SW480 (cell line): ENCODE results near the gene PWWP2B.
"Not testable (repeated sequence)": the region's sequence is repeated elsewhere in the genome, so short reads cannot be mapped to it uniquely, and the experiment has no call there.

ENCODE experiments used
- DNase-seq: peaks from one replicate; pipeline ENCODE4 v3.0.0-alpha.2; 2016; ENCODE audit warnings: low spot score

PWWP2B gene

DNA sequence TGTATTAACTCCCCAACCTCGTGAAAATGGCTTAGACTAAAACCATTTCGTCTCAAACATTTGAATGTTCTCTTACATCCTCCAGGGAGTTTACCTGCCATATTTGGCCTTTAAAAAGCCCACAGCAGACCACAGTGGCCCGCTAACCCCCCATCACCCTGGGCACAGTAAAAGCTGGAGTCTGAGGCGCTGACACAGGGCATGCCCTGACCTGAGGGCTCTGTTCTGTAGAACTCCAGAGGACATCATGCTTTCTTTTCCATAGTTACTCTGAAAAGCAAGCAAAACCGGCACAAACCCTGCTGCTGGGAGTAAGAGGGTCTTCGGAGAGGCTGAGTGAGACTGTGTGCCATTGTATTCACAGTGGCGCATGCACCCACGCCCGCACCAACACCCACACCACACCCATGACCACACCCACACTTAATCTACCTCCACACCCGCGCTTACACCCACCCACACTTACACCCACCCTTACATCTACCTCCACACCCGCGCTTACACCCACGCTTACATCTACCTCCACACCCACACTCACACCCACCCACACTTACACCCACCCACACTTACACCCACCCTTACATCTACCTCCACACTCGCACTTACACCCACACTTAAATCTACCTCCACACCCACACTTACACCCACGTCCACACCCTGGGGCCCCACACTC is 32.9 kb upstream of the PWWP2B start:
- DNase-seq = no peak

DNA sequence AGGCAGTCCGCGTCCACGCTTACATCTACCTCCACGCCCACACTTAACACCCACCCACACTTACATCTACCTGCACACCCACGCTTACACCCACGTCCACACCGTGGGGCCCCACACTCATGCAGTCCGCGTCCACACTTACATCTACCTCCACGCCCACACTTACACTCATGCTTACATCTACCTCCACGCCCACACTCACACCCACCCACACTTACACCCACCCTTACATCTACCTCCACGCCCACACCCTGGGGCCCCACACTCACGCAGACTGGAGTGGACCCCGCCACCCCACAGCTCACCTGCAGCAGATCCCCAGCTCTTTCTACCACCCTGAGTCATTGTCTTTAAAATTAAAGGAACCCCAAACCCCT is 32.4 kb upstream of the PWWP2B start:
- DNase-seq = no peak

DNA sequence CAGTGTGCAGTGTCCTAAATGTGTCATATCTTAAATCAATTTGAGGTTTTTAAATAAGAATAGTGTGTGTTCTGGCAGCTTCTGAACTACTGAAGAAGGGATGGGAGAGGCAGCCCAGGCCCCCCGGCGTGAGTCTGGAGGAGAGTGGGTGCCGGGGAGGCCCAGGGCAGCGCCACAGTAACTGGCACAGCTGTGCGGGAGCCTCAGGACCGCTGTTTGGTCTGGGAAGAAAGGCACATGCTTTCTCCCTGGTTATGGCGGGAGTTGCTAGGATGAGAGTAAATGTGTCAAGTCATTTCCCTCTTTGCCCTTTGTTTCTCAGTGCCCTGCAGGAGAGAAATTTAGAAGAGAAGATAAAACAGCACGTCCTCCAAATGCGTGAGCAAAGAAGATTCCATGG is 31.9 kb upstream of the PWWP2B start:
- no peak for DNase-seq

GRCh38 chr10:132366006-132366405 is 31.0 kb upstream of the PWWP2B start:
- no peak for DNase-seq

GRCh38 chr10:132366499-132366898 is 30.5 kb upstream of the PWWP2B start:
- DNase-seq = no peak

- no peak for DNase-seq
Measured at GRCh38 chr10:132368391-132368790, 28.6 kb upstream of the PWWP2B start.

- DNase-seq = no peak
Measured at GRCh38 chr10:132368881-132369635, 27.9 kb upstream of the PWWP2B start.

GRCh38 chr10:132369636-132370185 is 27.3 kb upstream of the PWWP2B start:
- DNase-seq = no peak

DNA sequence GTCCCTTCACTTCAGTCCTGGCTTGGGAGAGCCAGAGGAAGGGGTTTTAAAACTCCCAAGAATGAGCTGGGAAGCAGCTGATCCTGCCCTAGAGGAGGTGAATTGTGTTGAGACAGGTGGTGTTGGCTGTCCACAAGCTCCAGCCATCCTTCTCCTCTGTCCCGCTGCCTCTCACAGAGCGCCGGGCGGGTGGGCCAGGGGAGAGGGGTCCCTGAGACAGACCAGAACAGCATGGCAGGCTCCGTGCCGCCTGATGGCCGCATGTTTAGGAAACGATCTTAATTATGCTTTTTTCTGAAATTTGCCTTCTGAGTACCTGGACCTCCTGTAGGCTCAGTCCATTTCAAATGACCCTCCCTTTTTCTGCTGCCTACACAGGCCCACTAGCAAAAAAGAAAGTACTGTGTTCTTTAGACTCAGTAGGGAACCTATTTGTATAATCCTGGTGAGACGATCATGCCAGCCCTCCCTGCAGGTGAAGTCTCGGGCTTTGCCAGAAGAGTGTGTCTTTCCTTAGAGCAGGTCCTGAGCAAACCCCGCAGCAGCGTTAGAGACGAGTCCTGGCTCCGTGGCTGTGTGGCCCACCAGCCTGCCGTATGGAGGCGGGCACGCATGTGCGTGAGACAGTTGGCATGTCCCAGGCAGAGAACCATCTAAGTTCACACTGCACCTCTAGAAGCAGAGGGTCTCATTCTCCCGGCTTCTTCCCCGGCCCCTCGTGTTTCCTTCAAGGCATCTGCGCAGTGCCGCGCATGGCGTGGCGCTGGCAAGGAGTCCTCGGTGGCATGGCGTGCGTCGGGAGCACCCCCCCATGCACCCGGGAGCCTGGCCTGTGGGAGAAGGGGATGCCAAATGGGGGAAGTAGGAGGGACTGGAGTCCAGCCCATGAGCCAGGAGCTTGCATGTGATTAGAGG is 26.3 kb upstream of the PWWP2B start:
- DNase-seq = no peak

DNA sequence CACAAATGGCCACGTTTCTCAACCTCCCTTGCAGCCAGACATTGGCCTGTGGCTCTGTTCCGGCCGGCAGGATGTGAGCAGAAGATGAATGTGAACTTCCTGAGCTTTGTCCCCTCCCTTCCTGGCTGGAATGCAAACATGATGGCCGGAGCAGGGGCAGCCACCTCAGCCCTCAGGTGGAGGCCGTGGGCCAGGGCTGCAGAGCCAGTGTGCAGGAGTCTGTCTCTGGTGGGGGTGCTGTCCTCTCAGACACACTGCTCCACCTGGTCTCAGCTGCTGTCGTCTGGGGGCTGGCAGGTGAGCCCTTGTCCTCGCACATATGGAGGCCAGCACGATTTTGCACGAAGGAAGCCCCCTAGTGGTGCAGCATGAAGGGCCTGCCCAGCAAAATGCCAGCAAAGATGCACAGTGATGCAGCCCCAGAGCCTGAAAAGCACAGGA is 25.3 kb upstream of the PWWP2B start:
- no peak for DNase-seq

- no peak for DNase-seq
Measured at GRCh38 chr10:132372516-132373095, 24.4 kb upstream of the PWWP2B start.

- no peak for DNase-seq
Measured at GRCh38 chr10:132373241-132373955, 23.6 kb upstream of the PWWP2B start.

DNA sequence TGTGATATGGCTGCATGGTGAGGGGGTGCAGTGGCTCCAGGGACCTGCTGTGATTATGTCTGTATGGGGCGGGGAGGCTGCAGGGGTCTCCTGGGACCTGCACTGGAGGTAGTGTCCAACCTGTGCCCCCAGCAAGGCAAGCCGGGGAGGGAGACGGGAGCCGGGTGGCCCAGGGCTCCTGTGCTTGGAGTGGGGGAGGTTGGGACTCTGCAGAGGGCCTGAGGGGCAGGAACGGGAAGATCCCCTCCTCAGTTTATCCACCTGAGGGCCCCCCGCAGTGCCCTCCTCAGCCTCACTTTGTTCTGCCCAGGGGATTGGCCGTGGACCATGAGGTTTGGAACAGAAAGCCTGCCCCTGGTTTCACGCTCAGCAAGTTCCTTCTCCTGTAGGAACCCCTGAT is 22.8 kb upstream of the PWWP2B start:
- no peak for DNase-seq

DNA sequence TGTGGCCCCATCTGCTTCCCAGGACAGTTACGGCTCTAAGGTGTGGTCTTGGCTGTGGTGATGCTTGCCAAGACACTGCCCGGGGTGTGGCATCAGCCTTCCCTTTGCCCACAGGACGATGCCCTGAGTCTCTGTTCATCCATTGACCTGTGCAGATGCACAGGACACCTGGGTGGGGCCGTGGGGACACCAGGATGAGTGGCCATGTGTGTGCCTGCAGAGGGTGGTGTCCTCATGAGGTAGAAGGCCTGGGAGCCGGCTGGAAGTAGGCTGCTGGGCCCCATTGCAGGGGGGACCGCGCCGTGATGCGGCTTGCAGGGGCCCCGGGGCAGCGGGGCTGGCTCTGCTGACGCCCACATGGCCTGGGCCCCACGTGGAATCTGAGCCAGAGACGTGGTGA is 22.4 kb upstream of the PWWP2B start:
- no peak for DNase-seq

GRCh38 chr10:132375116-132375794 is 21.7 kb upstream of the PWWP2B start:
- DNase-seq = no peak

GRCh38 chr10:132375795-132376297 is 21.2 kb upstream of the PWWP2B start:
- no peak for DNase-seq

GRCh38 chr10:132376394-132376851 is 20.6 kb upstream of the PWWP2B start:
- no peak for DNase-seq

- DNase-seq = no peak
Measured at GRCh38 chr10:132377326-132377725, 19.7 kb upstream of the PWWP2B start.

DNA sequence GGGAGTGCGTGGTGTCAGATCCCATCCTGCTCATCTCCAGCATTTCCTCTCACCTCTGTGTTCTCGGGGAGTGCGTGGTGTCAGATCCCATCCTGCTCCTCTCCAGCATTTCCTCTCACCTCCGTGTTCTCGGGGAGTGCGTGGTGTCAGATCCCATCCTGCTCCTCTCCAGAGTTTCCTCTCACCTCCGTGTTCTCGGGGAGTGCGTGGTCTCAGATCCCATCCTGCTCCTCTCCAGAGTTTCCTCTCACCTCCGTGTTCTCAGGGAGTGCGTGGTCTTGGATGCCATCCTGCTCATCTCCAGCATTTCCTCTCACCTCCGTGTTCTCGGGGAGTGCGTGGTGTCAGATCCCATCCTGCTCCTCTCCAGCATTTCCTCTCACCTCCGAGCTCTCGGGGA is 18.0 kb upstream of the PWWP2B start:
- DNase-seq = not testable (repeated sequence)

- not testable (repeated sequence) for DNase-seq
Measured at GRCh38 chr10:132380986-132381385, 16.0 kb upstream of the PWWP2B start.
